HEK293 (cell line): ENCODE data around the gene TANGO2.

ENCODE experiments used
- CTCF ChIA-PET: fragments of 350-600 bp; formaldehyde crosslinking; extraction: SDS; loops from one replicate; lab custom pipeline; 2021; ENCODE audit warnings: antibody characterized with exemption; lab: Yijun Ruan, JAX
- POLR2A ChIA-PET: fragments of 300-600 bp; formaldehyde crosslinking; extraction: SDS; loops from one replicate; lab custom pipeline; 2020; ENCODE audit warnings: antibody characterized with exemption, inconsistent platforms; lab: Yijun Ruan, JAX
- H3K27ac ChIP-seq: fragments of 200-500 bp; sonication (Bioruptor generic); 2 replicates; pipeline ENCODE4 v1.5.1; 2014; ENCODE audit warnings: low read depth, low read length, control low read depth, inconsistent platforms; ENCODE audit errors: extremely low read depth
- H3K36me3 ChIP-seq, 2 experiments: fragments of 200-500 bp in 1 of 2; sonication (Bioruptor generic) in 1 of 2; 1 replicate in 1 of 2; 2 replicates in 1 of 2; pipeline ENCODE4 v1.5.1; 2014 to 2017; ENCODE audit warnings: inconsistent platforms in 2 of 2, low read length in 2 of 2; ENCODE audit not compliant: control insufficient read depth in 2 of 2, insufficient read depth in 1 of 2
- H3K4me1 ChIP-seq: fragments of 200-500 bp; sonication (Bioruptor generic); 2 replicates; pipeline ENCODE4 v1.5.1; 2014; ENCODE audit warnings: mild to moderate bottlenecking, low read length, inconsistent platforms; ENCODE audit not compliant: control insufficient read depth, insufficient read depth
- H3K4me3 ChIP-seq: 2 replicates; pipeline ENCODE4 v1.5.1; 2011; ENCODE audit warnings: low read depth, mild to moderate bottlenecking, control low read depth, low read length, moderate library complexity
- H3K9me3 ChIP-seq: fragments of 200-500 bp; sonication (Bioruptor generic); 2 replicates; pipeline ENCODE4 v1.5.1; 2014; ENCODE audit warnings: low read depth, low read length, inconsistent platforms; ENCODE audit not compliant: control insufficient read depth, insufficient read depth
- GLI4 ChIP-seq: fragments of 450-650 bp; formaldehyde crosslinking; IDR thresholded peaks from 2 replicates; pipeline ENCODE4 v1.5.1; 2016; ENCODE audit warnings: missing biosample characterization, missing genetic modification characterization
- OVOL3 ChIP-seq: fragments of 450-650 bp; formaldehyde crosslinking; IDR thresholded peaks from 2 replicates; pipeline ENCODE4 v1.5.1; 2016; ENCODE audit warnings: missing biosample characterization, missing genetic modification characterization
- SP3 ChIP-seq: fragments of 450-650 bp; formaldehyde crosslinking; IDR thresholded peaks from 2 replicates; pipeline ENCODE4 v1.5.1; 2016; ENCODE audit warnings: missing biosample characterization, missing genetic modification characterization
- ZBTB1 ChIP-seq: fragments of 450-650 bp; formaldehyde crosslinking; IDR thresholded peaks from 2 replicates; pipeline ENCODE4 v1.5.1; 2016; ENCODE audit warnings: missing biosample characterization, missing genetic modification characterization
- ZBTB17 ChIP-seq: fragments of 450-650 bp; formaldehyde crosslinking; IDR thresholded peaks from 2 replicates; pipeline ENCODE4 v1.5.1; 2016; ENCODE audit warnings: missing biosample characterization, missing genetic modification characterization
- ZFP41 ChIP-seq: fragments of 450-650 bp; formaldehyde crosslinking; IDR thresholded peaks from 2 replicates; pipeline ENCODE4 v1.5.1; 2016; ENCODE audit warnings: missing biosample characterization, missing genetic modification characterization, borderline replicate concordance
- ZNF132 ChIP-seq: fragments of 450-650 bp; formaldehyde crosslinking; IDR thresholded peaks from 2 replicates; pipeline ENCODE4 v1.5.1; 2017; ENCODE audit warnings: missing biosample characterization, missing genetic modification characterization, borderline replicate concordance
- ZNF133 ChIP-seq: fragments of 450-650 bp; formaldehyde crosslinking; IDR thresholded peaks from 2 replicates; pipeline ENCODE4 v1.5.1; 2016; ENCODE audit warnings: missing biosample characterization, missing genetic modification characterization
- ZNF138 ChIP-seq: fragments of 450-650 bp; formaldehyde crosslinking; IDR thresholded peaks from 2 replicates; pipeline ENCODE4 v1.5.1; 2016; ENCODE audit warnings: missing biosample characterization, missing genetic modification characterization, borderline replicate concordance
- ZNF140 ChIP-seq: fragments of 450-650 bp; formaldehyde crosslinking; IDR thresholded peaks from 2 replicates; pipeline ENCODE4 v1.5.1; 2016; ENCODE audit warnings: missing biosample characterization, missing genetic modification characterization
- ZNF311 ChIP-seq: fragments of 450-650 bp; formaldehyde crosslinking; IDR thresholded peaks from 2 replicates; pipeline ENCODE4 v1.5.1; 2017; ENCODE audit warnings: missing biosample characterization, missing genetic modification characterization, borderline replicate concordance
- ZNF514 ChIP-seq: fragments of 450-650 bp; formaldehyde crosslinking; IDR thresholded peaks from 2 replicates; pipeline ENCODE4 v1.5.1; 2016; ENCODE audit warnings: missing biosample characterization, missing genetic modification characterization
- ZNF521 ChIP-seq: fragments of 450-650 bp; formaldehyde crosslinking; IDR thresholded peaks from 2 replicates; pipeline ENCODE4 v1.5.1; 2017; ENCODE audit warnings: missing biosample characterization, mild to moderate bottlenecking, missing genetic modification characterization
- ZNF530 ChIP-seq: fragments of 450-650 bp; formaldehyde crosslinking; IDR thresholded peaks from 2 replicates; pipeline ENCODE4 v1.5.1; 2016; ENCODE audit warnings: low read depth, missing biosample characterization, missing genetic modification characterization
- ZNF558 ChIP-seq: fragments of 450-650 bp; formaldehyde crosslinking; IDR thresholded peaks from 2 replicates; pipeline ENCODE4 v1.5.1; 2016; ENCODE audit warnings: missing biosample characterization, missing genetic modification characterization
- ZNF561 ChIP-seq: fragments of 450-650 bp; IDR thresholded peaks from 2 replicates; pipeline ENCODE4 v1.5.1; 2018; ENCODE audit warnings: missing biosample characterization, missing genetic modification characterization, borderline replicate concordance
- ZNF600 ChIP-seq: fragments of 450-650 bp; formaldehyde crosslinking; IDR thresholded peaks from 2 replicates; pipeline ENCODE4 v1.5.1; 2016; ENCODE audit warnings: missing biosample characterization, missing genetic modification characterization
- ZNF610 ChIP-seq: fragments of 450-650 bp; formaldehyde crosslinking; IDR thresholded peaks from 2 replicates; pipeline ENCODE4 v1.5.1; 2016; ENCODE audit warnings: missing biosample characterization, missing genetic modification characterization, borderline replicate concordance
- ZNF626 ChIP-seq: fragments of 450-650 bp; sonication (Bioruptor Pico); formaldehyde crosslinking; IDR thresholded peaks from 2 replicates; pipeline ENCODE4 v1.5.1; 2018; ENCODE audit warnings: missing biosample characterization, missing genetic modification characterization, inconsistent platforms
- ZNF658 ChIP-seq: fragments of 450-650 bp; formaldehyde crosslinking; IDR thresholded peaks from 2 replicates; pipeline ENCODE4; 2016; ENCODE audit warnings: missing biosample characterization, missing genetic modification characterization
- ZNF747 ChIP-seq: fragments of 450-650 bp; formaldehyde crosslinking; IDR thresholded peaks from 2 replicates; pipeline ENCODE4 v1.5.1; 2016; ENCODE audit warnings: missing biosample characterization, missing genetic modification characterization
- ZNF830 ChIP-seq: fragments of 450-650 bp; IDR thresholded peaks from 2 replicates; pipeline ENCODE4 v1.5.0; 2018; ENCODE audit warnings: missing biosample characterization, missing genetic modification characterization, low read depth, mild to moderate bottlenecking, moderate library complexity
- TF ChIP-seq, protein P1 (sequence below): fragments of 450-650 bp; formaldehyde crosslinking; IDR thresholded peaks from 2 replicates; pipeline ENCODE4 v1.5.1; 2016; ENCODE audit warnings: missing biosample characterization, missing genetic modification characterization, borderline replicate concordance
- TF ChIP-seq, protein P2 (sequence below): fragments of 450-650 bp; formaldehyde crosslinking; conservative IDR thresholded peaks from 2 replicates; pipeline ENCODE4 v1.5.1; 2016; ENCODE audit warnings: low read depth, missing biosample characterization, missing genetic modification characterization

Gene TANGO2

DNA sequence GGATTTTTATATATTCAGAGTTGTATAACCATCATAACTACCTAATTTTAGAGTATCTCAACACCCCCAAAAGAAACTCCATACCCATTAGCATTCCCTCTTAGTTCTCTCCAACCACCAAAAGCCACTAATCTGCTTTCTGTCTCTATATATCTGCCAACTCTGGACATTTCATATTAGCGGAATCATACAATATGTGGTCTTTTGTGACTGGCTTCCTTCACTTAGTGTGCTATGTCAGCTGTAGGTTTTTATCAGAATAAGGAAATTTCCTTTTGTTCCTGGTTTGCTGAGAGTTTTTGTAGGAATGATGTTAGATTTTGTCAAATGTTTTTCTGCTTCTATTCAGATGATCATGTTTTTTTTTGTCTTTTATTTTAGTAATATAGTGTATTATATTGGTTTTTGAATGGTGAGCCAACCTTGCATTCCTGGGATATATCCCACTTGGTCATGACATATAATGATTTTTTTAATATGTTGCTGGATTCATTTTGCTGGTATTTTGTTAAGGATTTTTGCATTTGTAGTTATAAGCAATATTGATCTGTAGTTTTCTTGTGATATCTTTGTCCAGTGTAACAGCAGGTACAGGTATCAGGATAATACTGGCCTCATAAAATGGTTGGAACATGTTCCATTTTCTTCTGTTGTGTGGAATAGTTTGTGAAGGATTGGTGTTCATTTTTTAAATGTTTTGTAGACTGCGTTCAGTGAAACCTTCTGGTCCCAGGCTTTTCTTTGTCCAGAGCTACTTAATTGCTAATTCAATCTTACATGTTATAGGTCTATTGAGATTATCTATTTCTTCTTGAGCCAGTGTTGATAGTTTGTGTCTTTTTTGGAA lies 75.9 kb downstream of the TANGO2 start:
- Histone ChIP-seq H3K4me1 (no peaks in the 10 kb centered on the region), H3K9me3 (no peaks in the 10 kb centered on the region), H3K36me3 (peaks cover 57 to 99% of the 10 kb centered on the region in 2 experiments), H3K4me3 (no peak overlapping the region), H3K27ac (no peak overlapping the region)
- TF ChIP-seq ZNF521 (no peak), ZNF830 (tag by site-specific recombination) (no peak), ZNF626 (no peak), GLI4 (tag by site-specific recombination) (no peak), ZNF132 (no peak), ZBTB17 (no peak), OVOL3 (no peak), ZNF140 (tag by site-specific recombination) (no peak), SP3 (tag by site-specific recombination) (no peak), ZNF530 (tag by site-specific recombination) (no peak)
- TF ChIP-seq, protein P1, sequence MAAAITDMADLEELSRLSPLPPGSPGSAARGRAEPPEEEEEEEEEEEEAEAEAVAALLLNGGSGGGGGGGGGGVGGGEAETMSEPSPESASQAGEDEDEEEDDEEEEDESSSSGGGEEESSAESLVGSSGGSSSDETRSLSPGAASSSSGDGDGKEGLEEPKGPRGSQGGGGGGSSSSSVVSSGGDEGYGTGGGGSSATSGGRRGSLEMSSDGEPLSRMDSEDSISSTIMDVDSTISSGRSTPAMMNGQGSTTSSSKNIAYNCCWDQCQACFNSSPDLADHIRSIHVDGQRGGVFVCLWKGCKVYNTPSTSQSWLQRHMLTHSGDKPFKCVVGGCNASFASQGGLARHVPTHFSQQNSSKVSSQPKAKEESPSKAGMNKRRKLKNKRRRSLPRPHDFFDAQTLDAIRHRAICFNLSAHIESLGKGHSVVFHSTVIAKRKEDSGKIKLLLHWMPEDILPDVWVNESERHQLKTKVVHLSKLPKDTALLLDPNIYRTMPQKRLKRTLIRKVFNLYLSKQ: no peak
- ChIA-PET POLR2A (interaction anchor here (1.3 kb wide), 1 partner anchor 15 kb away, joined by 3 read pairs; no protein-coding TSS in a partner anchor), CTCF (interaction anchor here (0.7 to 3.0 kb wide), 6 partner anchors 11 to 127 kb away, joined by 3 to 11 read pairs (median 3); no protein-coding TSS in a partner anchor)

DNA sequence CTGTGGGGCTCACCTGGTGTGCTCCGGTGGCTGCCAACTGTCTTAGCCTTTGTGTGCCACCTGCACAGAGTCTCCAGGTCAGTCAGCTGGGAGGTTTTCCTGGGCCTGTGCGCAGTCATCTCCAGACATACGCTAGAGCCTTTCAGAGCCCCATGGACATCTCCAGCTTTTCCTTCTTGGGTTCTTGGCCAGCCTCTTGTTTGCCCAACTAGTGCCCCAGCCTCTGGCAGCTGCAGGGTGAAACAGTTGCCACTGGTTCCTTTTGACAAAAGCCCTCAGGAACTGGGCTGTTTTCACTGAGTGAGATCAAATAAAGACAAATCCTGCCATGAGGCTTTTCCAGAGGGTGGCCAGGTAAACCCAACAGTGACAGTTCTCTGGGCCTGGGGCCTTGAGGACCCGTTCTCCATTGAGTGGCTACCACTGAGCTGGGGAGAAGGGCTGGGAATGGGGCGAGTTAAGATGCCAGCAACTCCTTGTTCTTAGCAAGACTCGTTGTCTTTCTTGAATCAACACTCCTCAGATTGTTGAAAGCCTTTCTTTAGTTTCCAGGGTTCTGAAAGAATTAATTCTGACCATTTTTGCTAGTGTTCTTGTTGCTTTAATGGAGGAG lies 78.3 kb downstream of the TANGO2 start:
- H3K27ac ChIP-seq: no peak overlapping the region
- no peak for TF ChIP-seq ZNF600 (tag by site-specific recombination)
- TF ChIP-seq ZNF558 (tag by site-specific recombination): no peak
- TF ChIP-seq, all 188 proteins: peak for 0
- Histone ChIP-seq H3K4me1 (no peaks in the 10 kb centered on the region), H3K4me3 (no peak overlapping the region), H3K9me3 (no peaks in the 10 kb centered on the region), H3K36me3 (peaks cover 58 to 98% of the 10 kb centered on the region in 2 experiments)
- ChIA-PET CTCF (no interaction called here), POLR2A (no interaction called here)

DNA sequence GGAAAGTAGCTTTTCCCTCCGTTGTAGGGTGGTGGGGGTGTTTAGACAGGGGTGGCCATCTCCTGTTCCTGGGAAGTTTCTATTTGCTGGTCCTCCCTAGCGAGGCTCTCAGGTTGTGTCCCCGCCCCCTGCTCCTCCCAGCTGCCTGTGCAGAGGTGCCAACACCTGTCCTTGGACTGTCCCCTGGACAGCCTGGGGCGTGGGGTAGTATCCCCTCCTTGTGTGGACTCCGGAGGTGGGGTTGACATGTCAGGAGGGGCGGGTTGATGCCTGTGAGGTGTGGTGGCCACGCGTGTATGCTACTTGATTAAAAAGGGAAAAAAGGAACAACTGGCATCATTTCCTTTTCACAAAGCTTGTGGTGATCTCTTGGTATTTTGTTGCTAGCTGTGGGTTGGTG lies 80.7 kb downstream of the TANGO2 start:
- CTCF ChIA-PET: interaction anchor here (0.7 to 1.9 kb wide), 4 partner anchors 9 to 136 kb away, joined by 4 to 6 read pairs (median 5); no protein-coding TSS in a partner anchor
- POLR2A ChIA-PET: interaction anchor here (0.9 kb wide), 1 partner anchor 22 kb away, joined by 3 read pairs; no protein-coding TSS in a partner anchor
- Histone ChIP-seq H3K36me3 (peaks cover 40 to 98% of the 10 kb centered on the region in 2 experiments), H3K4me1 (no peaks in the 10 kb centered on the region), H3K9me3 (no peaks in the 10 kb centered on the region), H3K4me3 (no peak overlapping the region), H3K27ac (no peak overlapping the region)
- TF ChIP-seq ZNF311 (tag by site-specific recombination) (no peak), ZNF658 (tag by site-specific recombination) (no peak), ZNF514 (no peak), ZNF133 (no peak), ZNF132 (no peak), ZFP41 (tag by site-specific recombination) (no peak), ZNF140 (tag by site-specific recombination) (no peak), ZNF600 (tag by site-specific recombination) (no peak), ZNF138 (no peak), ZNF610 (tag by site-specific recombination) (no peak), ZNF561 (tag by site-specific recombination) (no peak), ZNF747 (tag by site-specific recombination) (no peak), ZBTB1 (tag by site-specific recombination) (no peak)
- TF ChIP-seq, protein P2, sequence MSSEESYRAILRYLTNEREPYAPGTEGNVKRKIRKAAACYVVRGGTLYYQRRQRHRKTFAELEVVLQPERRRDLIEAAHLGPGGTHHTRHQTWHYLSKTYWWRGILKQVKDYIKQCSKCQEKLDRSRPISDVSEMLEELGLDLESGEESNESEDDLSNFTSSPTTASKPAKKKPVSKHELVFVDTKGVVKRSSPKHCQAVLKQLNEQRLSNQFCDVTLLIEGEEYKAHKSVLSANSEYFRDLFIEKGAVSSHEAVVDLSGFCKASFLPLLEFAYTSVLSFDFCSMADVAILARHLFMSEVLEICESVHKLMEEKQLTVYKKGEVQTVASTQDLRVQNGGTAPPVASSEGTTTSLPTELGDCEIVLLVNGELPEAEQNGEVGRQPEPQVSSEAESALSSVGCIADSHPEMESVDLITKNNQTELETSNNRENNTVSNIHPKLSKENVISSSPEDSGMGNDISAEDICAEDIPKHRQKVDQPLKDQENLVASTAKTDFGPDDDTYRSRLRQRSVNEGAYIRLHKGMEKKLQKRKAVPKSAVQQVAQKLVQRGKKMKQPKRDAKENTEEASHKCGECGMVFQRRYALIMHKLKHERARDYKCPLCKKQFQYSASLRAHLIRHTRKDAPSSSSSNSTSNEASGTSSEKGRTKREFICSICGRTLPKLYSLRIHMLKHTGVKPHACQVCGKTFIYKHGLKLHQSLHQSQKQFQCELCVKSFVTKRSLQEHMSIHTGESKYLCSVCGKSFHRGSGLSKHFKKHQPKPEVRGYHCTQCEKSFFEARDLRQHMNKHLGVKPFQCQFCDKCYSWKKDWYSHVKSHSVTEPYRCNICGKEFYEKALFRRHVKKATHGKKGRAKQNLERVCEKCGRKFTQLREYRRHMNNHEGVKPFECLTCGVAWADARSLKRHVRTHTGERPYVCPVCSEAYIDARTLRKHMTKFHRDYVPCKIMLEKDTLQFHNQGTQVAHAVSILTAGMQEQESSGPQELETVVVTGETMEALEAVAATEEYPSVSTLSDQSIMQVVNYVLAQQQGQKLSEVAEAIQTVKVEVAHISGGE (tag by site-specific recombination): no peak
